ENCODE results near the gene LAMA2.

GRCh38 chr6:129544892-129545612 is 662.1 kb downstream of the LAMA2 start:
- no peak for TF ChIP-seq CTCF (IDR thresholded peaks at IDR 0.05)
- no peak for TF ChIP-seq POLR2A (IDR thresholded peaks at IDR 0.05)

Data from uterus (tissue), 2 donors.